HG03354 (cell line): Measurements from ENCODE around the gene ADGRV1.
"Not testable (repeated sequence)": the region's sequence is repeated elsewhere in the genome, so short reads cannot be mapped to it uniquely, and the experiment has no call there.

ENCODE experiments used
- ATAC-seq: cut with Tn5 transposase; IDR thresholded peaks from one replicate; pipeline ENCODE4 v1.9.1; 2021; ENCODE audit warnings: mild to moderate bottlenecking; ENCODE audit not compliant: unreplicated experiment, poor library complexity, severe bottlenecking

Gene ADGRV1

GRCh38 chr5:90955001-90955635 is 396.5 kb downstream of the ADGRV1 start:
- ATAC-seq, result no peak

- ATAC-seq, result no peak
These were observed 398.0 kb downstream of the ADGRV1 start for GRCh38 chr5:90956511-90957097.

- ATAC-seq, result no peak
These were observed 399.3 kb downstream of the ADGRV1 start for GRCh38 chr5:90957906-90958305.

GRCh38 chr5:90959262-90959661 is 400.7 kb downstream of the ADGRV1 start:
- ATAC-seq, result no peak

GRCh38 chr5:90962481-90962880 is 403.9 kb downstream of the ADGRV1 start:
- ATAC-seq, result no peak

GRCh38 chr5:90965110-90965685 is 406.6 kb downstream of the ADGRV1 start:
- no peak for ATAC-seq

- ATAC-seq, result no peak
These were observed 408.8 kb downstream of the ADGRV1 start for GRCh38 chr5:90967443-90967842.

GRCh38 chr5:90967851-90968250 is 409.3 kb downstream of the ADGRV1 start:
- ATAC-seq, result no peak

- no peak for ATAC-seq
These were observed 409.7 kb downstream of the ADGRV1 start for GRCh38 chr5:90968319-90968718.

GRCh38 chr5:90969945-90970344 is 411.3 kb downstream of the ADGRV1 start:
- ATAC-seq, result not testable (repeated sequence)

- no peak for ATAC-seq
These were observed 422.6 kb downstream of the ADGRV1 start for GRCh38 chr5:90981177-90981576.

- ATAC-seq, result no peak
These were observed 423.2 kb downstream of the ADGRV1 start for GRCh38 chr5:90981821-90982220.

GRCh38 chr5:90982576-90982975 is 424.0 kb downstream of the ADGRV1 start:
- ATAC-seq, result no peak

- ATAC-seq, result no peak
These were observed 424.6 kb downstream of the ADGRV1 start for GRCh38 chr5:90983148-90983547.

- no peak for ATAC-seq
These were observed 425.1 kb downstream of the ADGRV1 start for GRCh38 chr5:90983711-90984124.

- no peak for ATAC-seq
These were observed 426.7 kb downstream of the ADGRV1 start for GRCh38 chr5:90985341-90985740.

GRCh38 chr5:90987726-90988125 is 429.1 kb downstream of the ADGRV1 start:
- no peak for ATAC-seq

GRCh38 chr5:90991201-90991600 is 432.6 kb downstream of the ADGRV1 start:
- ATAC-seq, result no peak

- ATAC-seq, result no peak
These were observed 436.2 kb downstream of the ADGRV1 start for GRCh38 chr5:90994796-90995195.

- ATAC-seq, result no peak
These were observed 437.5 kb downstream of the ADGRV1 start for GRCh38 chr5:90996089-90996488.

GRCh38 chr5:90997082-90997481 is 438.5 kb downstream of the ADGRV1 start:
- ATAC-seq, result no peak
